ENCODE data around the gene TSC2.

GRCh38 chr16:2001035-2001434, 46.8 kb upstream of the TSC2 start:
- TF ChIP-seq CTCF (IDR thresholded peaks at IDR 0.05; ENCODE audit: low read length), result no peak
- no peak for TF ChIP-seq EZH2 (IDR thresholded peaks at IDR 0.05; ENCODE audit: borderline replicate concordance, low read length)
